CD4-positive, alpha-beta T cell treated with Interleukin-10 for 1 hour (primary cell): ENCODE data around the gene FMN1.

ENCODE experiments used
- DNase-seq: peaks from one replicate; pipeline ENCODE4 v3.0.0-alpha.2; 2020

FMN1 gene

GRCh38 chr15:32802286-32802936 lies 392.1 kb downstream of the FMN1 start:
- no peak for DNase-seq

GRCh38 chr15:32799936-32800535 lies 394.5 kb downstream of the FMN1 start:
- DNase-seq: no peak

- no peak for DNase-seq
Observed at GRCh38 chr15:32796856-32797255, 397.7 kb downstream of the FMN1 start.

GRCh38 chr15:32794973-32795372 lies 399.5 kb downstream of the FMN1 start:
- DNase-seq: no peak

- DNase-seq: no peak
Observed at GRCh38 chr15:32792436-32792835, 402.1 kb downstream of the FMN1 start.

- no peak for DNase-seq
Observed at GRCh38 chr15:32790352-32790999, 404.0 kb downstream of the FMN1 start.

GRCh38 chr15:32787949-32788348 lies 406.6 kb downstream of the FMN1 start:
- DNase-seq: no peak

GRCh38 chr15:32786906-32787305 lies 407.6 kb downstream of the FMN1 start:
- no peak for DNase-seq

GRCh38 chr15:32784581-32784980 lies 409.9 kb downstream of the FMN1 start:
- DNase-seq: no peak

GRCh38 chr15:32781781-32782180 lies 412.7 kb downstream of the FMN1 start:
- no peak for DNase-seq

GRCh38 chr15:32778391-32779176 lies 415.9 kb downstream of the FMN1 start:
- DNase-seq: no peak

- no peak for DNase-seq
Observed at GRCh38 chr15:32775103-32775502, 419.4 kb downstream of the FMN1 start.

GRCh38 chr15:32774022-32774421 lies 420.5 kb downstream of the FMN1 start:
- no peak for DNase-seq

GRCh38 chr15:32767236-32767635 lies 427.3 kb downstream of the FMN1 start:
- no peak for DNase-seq

- DNase-seq: no peak
Observed at GRCh38 chr15:32766101-32766500, 428.4 kb downstream of the FMN1 start.

GRCh38 chr15:32765236-32765635 lies 429.3 kb downstream of the FMN1 start:
- no peak for DNase-seq

GRCh38 chr15:32763295-32763694 lies 431.2 kb downstream of the FMN1 start:
- no peak for DNase-seq

- DNase-seq: no peak
Observed at GRCh38 chr15:32757426-32757825, 437.1 kb downstream of the FMN1 start.

- DNase-seq: no peak
Observed at GRCh38 chr15:32750979-32751378, 443.5 kb downstream of the FMN1 start.

- no peak for DNase-seq
Observed at GRCh38 chr15:32747921-32748342, 446.6 kb downstream of the FMN1 start.

- DNase-seq: no peak
Observed at GRCh38 chr15:32746116-32746857, 448.2 kb downstream of the FMN1 start.

- no peak for DNase-seq
Observed at GRCh38 chr15:32743411-32744140, 450.9 kb downstream of the FMN1 start.
